C4-2B (cell line): ENCODE data around the gene C21orf58.

Experiments
- H3K27ac ChIP-seq: fragments of 450-650 bp; 2 replicates; pipeline ENCODE4 v1.5.1; 2017
- ZFX ChIP-seq: fragments of 450-650 bp; IDR thresholded peaks from 2 replicates; pipeline ENCODE4 v1.6.1; 2017
- TF ChIP-seq, protein P1 (sequence below): fragments of 450-650 bp; conservative IDR thresholded peaks from 2 replicates; pipeline ENCODE4 v1.5.1; 2017; ENCODE audit warnings: mild to moderate bottlenecking

The C21orf58 gene

DNA sequence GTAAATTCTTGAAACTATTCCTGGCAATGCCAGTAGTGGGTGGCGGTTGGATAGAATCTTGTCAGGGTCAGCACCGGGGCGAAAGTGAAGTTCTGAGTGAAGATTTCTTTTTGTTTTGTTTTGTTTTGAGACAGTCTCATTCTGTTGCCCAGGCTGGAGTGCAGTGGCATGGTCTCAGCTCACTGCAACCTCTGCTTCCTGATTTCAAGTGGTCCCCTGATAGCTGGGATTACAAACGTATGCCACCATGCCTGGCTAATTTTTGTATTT, 33.6 kb upstream of the C21orf58 start:
- TF ChIP-seq, protein P1, sequence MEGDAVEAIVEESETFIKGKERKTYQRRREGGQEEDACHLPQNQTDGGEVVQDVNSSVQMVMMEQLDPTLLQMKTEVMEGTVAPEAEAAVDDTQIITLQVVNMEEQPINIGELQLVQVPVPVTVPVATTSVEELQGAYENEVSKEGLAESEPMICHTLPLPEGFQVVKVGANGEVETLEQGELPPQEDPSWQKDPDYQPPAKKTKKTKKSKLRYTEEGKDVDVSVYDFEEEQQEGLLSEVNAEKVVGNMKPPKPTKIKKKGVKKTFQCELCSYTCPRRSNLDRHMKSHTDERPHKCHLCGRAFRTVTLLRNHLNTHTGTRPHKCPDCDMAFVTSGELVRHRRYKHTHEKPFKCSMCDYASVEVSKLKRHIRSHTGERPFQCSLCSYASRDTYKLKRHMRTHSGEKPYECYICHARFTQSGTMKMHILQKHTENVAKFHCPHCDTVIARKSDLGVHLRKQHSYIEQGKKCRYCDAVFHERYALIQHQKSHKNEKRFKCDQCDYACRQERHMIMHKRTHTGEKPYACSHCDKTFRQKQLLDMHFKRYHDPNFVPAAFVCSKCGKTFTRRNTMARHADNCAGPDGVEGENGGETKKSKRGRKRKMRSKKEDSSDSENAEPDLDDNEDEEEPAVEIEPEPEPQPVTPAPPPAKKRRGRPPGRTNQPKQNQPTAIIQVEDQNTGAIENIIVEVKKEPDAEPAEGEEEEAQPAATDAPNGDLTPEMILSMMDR, result no peak
- no peak for TF ChIP-seq ZFX
- H3K27ac ChIP-seq, result no peak overlapping the region

- no peak overlapping the region for H3K27ac ChIP-seq
- TF ChIP-seq, protein P1, result no peak
- TF ChIP-seq ZFX, result no peak
Measured at GRCh38 chr21:46356494-46357334, 33.0 kb upstream of the C21orf58 start.

GRCh38 chr21:46356005-46356338, 32.3 kb upstream of the C21orf58 start:
- TF ChIP-seq, protein P1, result no peak
- no peak for TF ChIP-seq ZFX
- H3K27ac ChIP-seq, result no peak overlapping the region

DNA sequence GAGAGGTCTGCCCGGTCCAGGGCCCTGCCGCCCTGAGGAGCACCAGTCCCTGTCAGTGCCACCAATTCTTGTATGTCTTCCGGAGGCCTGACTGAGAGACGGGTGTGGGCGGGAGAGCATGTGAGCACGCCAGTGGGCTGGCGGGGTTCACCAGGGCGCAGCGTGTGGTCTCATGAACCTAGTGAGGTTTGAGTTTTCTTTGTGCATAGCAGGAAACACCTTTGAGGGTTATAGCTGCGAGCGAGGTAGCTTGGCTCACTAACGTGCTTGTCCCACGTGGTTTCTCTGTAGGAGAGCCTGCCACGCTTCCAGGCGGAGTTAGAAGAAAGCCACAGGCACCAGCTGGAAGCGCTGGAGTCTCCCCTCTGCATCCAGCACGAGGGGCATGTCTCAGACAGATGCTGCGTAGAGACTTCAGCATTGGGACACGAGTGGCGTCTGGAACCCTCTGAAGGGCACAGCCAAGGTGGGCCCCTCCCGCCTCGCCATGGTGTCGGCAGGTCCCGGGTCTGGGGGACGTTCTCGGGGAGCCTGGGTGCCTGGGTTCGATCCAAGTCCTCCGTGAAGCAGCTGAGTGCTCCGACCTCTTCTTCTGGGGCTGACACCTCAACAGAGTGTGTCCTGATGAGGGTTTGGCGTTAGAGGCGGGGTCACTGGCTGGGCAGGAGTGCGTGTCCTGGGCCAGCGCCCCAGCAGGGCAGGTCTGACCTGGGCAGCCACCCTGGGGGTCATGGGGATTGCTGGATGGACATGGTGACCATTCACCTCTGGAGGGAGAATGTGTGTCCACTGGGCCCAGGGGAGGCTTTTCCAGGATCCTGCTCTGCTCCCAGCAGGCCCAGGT, 31.7 kb upstream of the C21orf58 start:
- TF ChIP-seq, protein P1, result no peak
- TF ChIP-seq ZFX, result no peak
- H3K27ac ChIP-seq, result no peak overlapping the region

DNA sequence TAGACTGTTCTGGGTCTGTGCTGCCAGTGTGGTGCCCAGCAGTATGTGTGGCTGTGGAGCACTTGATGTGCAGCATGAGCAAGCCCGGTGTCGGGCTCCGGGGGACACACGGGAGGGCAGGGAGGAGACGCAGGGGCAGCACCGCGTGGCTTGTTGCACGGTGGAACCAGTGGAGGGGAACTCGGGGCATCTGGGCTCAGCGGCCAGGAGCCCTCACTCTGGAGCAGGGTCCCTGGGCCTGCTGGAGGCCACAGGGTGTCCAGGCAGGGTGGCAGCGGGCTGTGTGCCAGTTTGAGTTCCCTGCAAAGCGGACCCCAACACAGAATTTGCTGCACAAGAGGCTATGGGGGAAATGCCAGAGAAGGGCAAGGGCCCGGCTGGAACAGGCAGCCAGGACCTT, 30.8 kb upstream of the C21orf58 start:
- TF ChIP-seq ZFX, result no peak
- TF ChIP-seq, protein P1, result no peak
- no peak overlapping the region for H3K27ac ChIP-seq

- no peak overlapping the region for H3K27ac ChIP-seq
- TF ChIP-seq, protein P1, result no peak
- no peak for TF ChIP-seq ZFX
Measured at GRCh38 chr21:46354046-46354445, 30.4 kb upstream of the C21orf58 start.

GRCh38 chr21:46352913-46353312, 29.2 kb upstream of the C21orf58 start:
- TF ChIP-seq ZFX, result no peak
- TF ChIP-seq, protein P1, result no peak
- H3K27ac ChIP-seq, result no peak overlapping the region
